ENCODE data around the gene PTCD3.
A peak's percentile ranks its signal among the peaks of the same experiment; 100 is the strongest.

PTCD3 gene

GRCh38 chr2:86069783-86070339 lies 36.2 kb upstream of the PTCD3 start:
- no peaks in the 10 kb centered on the region for H3K9me3 ChIP-seq (replicated peaks; ENCODE audit: low read length)
- no peaks in the 10 kb centered on the region for H3K27me3 ChIP-seq (ENCODE audit: control insufficient read depth, insufficient read depth, low read length)
- no peak overlapping the region for H3K4me3 ChIP-seq (ENCODE audit: low read length)
- H3K4me1 ChIP-seq (ENCODE audit: control insufficient read depth, insufficient read depth, low read length): peaks cover 41% of the 10 kb centered on the region
- H3K4me2 ChIP-seq (ENCODE audit: low read length): no peak overlapping the region
- H3K36me3 ChIP-seq (ENCODE audit: insufficient read depth, low read length): peaks cover 66% of the 10 kb centered on the region
- no peak overlapping the region for H3K9ac ChIP-seq (ENCODE audit: low read depth, low read length)

GRCh38 chr2:86070868-86071267 lies 35.2 kb upstream of the PTCD3 start:
- Histone ChIP-seq H3K4me3 (ENCODE audit: low read length) (no peak overlapping the region), H3K9ac (ENCODE audit: low read depth, low read length) (no peak overlapping the region), H3K27me3 (ENCODE audit: control insufficient read depth, insufficient read depth, low read length) (no peaks in the 10 kb centered on the region), H3K36me3 (ENCODE audit: insufficient read depth, low read length) (peaks cover 60% of the 10 kb centered on the region), H3K4me1 (ENCODE audit: control insufficient read depth, insufficient read depth, low read length) (peaks cover 41% of the 10 kb centered on the region), H3K9me3 (replicated peaks; ENCODE audit: low read length) (no peaks in the 10 kb centered on the region), H3K4me2 (ENCODE audit: low read length) (no peak overlapping the region)

GRCh38 chr2:86072271-86072858 lies 33.7 kb upstream of the PTCD3 start:
- peaks cover 41% of the 10 kb centered on the region for H3K4me1 ChIP-seq (ENCODE audit: control insufficient read depth, insufficient read depth, low read length)
- H3K9ac ChIP-seq (ENCODE audit: low read depth, low read length): peak overlapping the region; percentile 26
- no peaks in the 10 kb centered on the region for H3K9me3 ChIP-seq (replicated peaks; ENCODE audit: low read length)
- H3K4me3 ChIP-seq (ENCODE audit: low read length): no peak overlapping the region
- peaks cover 66% of the 10 kb centered on the region for H3K36me3 ChIP-seq (ENCODE audit: insufficient read depth, low read length)
- no peaks in the 10 kb centered on the region for H3K27me3 ChIP-seq (ENCODE audit: control insufficient read depth, insufficient read depth, low read length)
- H3K4me2 ChIP-seq (ENCODE audit: low read length): peak overlapping the region; percentile 6

GRCh38 chr2:86073225-86073624 lies 32.8 kb upstream of the PTCD3 start:
- Histone ChIP-seq H3K27me3 (ENCODE audit: control insufficient read depth, insufficient read depth, low read length) (no peaks in the 10 kb centered on the region), H3K36me3 (ENCODE audit: insufficient read depth, low read length) (peaks cover 72% of the 10 kb centered on the region)

GRCh38 chr2:86074256-86074655 lies 31.8 kb upstream of the PTCD3 start:
- Histone ChIP-seq H3K9me3 (replicated peaks; ENCODE audit: low read length) (no peaks in the 10 kb centered on the region), H3K4me1 (ENCODE audit: control insufficient read depth, insufficient read depth, low read length) (peaks cover 26% of the 10 kb centered on the region), H3K4me3 (ENCODE audit: low read length) (no peak overlapping the region), H3K36me3 (ENCODE audit: insufficient read depth, low read length) (peaks cover 72% of the 10 kb centered on the region), H3K27me3 (ENCODE audit: control insufficient read depth, insufficient read depth, low read length) (no peaks in the 10 kb centered on the region), H3K4me2 (ENCODE audit: low read length) (no peak overlapping the region), H3K9ac (ENCODE audit: low read depth, low read length) (no peak overlapping the region)

More at GRCh38 chr2:86073225-86073624, 32.8 kb upstream of the PTCD3 start:
- no peaks in the 10 kb centered on the region for H3K9me3 ChIP-seq (replicated peaks; ENCODE audit: low read length)
- no peak overlapping the region for H3K4me2 ChIP-seq (ENCODE audit: low read length)
- no peak overlapping the region for H3K4me3 ChIP-seq (ENCODE audit: low read length)
- H3K4me1 ChIP-seq (ENCODE audit: control insufficient read depth, insufficient read depth, low read length): peaks cover 37% of the 10 kb centered on the region
- H3K9ac ChIP-seq (ENCODE audit: low read depth, low read length): no peak overlapping the region

- H3K4me3 ChIP-seq (ENCODE audit: low read length): no peak overlapping the region
- no peak overlapping the region for H3K4me2 ChIP-seq (ENCODE audit: low read length)
- H3K9me3 ChIP-seq (replicated peaks; ENCODE audit: low read length): no peaks in the 10 kb centered on the region
- H3K4me1 ChIP-seq (ENCODE audit: control insufficient read depth, insufficient read depth, low read length): peaks cover 21% of the 10 kb centered on the region
- H3K36me3 ChIP-seq (ENCODE audit: insufficient read depth, low read length): peaks cover 72% of the 10 kb centered on the region
- no peak overlapping the region for H3K9ac ChIP-seq (ENCODE audit: low read depth, low read length)
- no peaks in the 10 kb centered on the region for H3K27me3 ChIP-seq (ENCODE audit: control insufficient read depth, insufficient read depth, low read length)
These were observed 31.2 kb upstream of the PTCD3 start for GRCh38 chr2:86074811-86075210.

- no peak overlapping the region for H3K4me3 ChIP-seq (ENCODE audit: low read length)
- no peak overlapping the region for H3K4me2 ChIP-seq (ENCODE audit: low read length)
- no peaks in the 10 kb centered on the region for H3K9me3 ChIP-seq (replicated peaks; ENCODE audit: low read length)
- peaks cover 25% of the 10 kb centered on the region for H3K4me1 ChIP-seq (ENCODE audit: control insufficient read depth, insufficient read depth, low read length)
- no peak overlapping the region for H3K9ac ChIP-seq (ENCODE audit: low read depth, low read length)
- H3K36me3 ChIP-seq (ENCODE audit: insufficient read depth, low read length): peaks cover 71% of the 10 kb centered on the region
- no peaks in the 10 kb centered on the region for H3K27me3 ChIP-seq (ENCODE audit: control insufficient read depth, insufficient read depth, low read length)
These were observed 30.1 kb upstream of the PTCD3 start for GRCh38 chr2:86075886-86076285.

GRCh38 chr2:86078774-86079545 lies 27.1 kb upstream of the PTCD3 start:
- Histone ChIP-seq H3K4me3 (ENCODE audit: low read length) (no peak overlapping the region), H3K4me1 (ENCODE audit: control insufficient read depth, insufficient read depth, low read length) (peaks cover 5% of the 10 kb centered on the region), H3K9me3 (replicated peaks; ENCODE audit: low read length) (no peaks in the 10 kb centered on the region), H3K4me2 (ENCODE audit: low read length) (no peak overlapping the region), H3K9ac (ENCODE audit: low read depth, low read length) (no peak overlapping the region), H3K36me3 (ENCODE audit: insufficient read depth, low read length) (peaks cover 68% of the 10 kb centered on the region), H3K27me3 (ENCODE audit: control insufficient read depth, insufficient read depth, low read length) (no peaks in the 10 kb centered on the region)

GRCh38 chr2:86079981-86080911 lies 25.8 kb upstream of the PTCD3 start:
- Histone ChIP-seq H3K4me1 (ENCODE audit: control insufficient read depth, insufficient read depth, low read length) (peaks cover 5% of the 10 kb centered on the region), H3K9ac (ENCODE audit: low read depth, low read length) (no peak overlapping the region), H3K4me3 (ENCODE audit: low read length) (no peak overlapping the region), H3K27me3 (ENCODE audit: control insufficient read depth, insufficient read depth, low read length) (no peaks in the 10 kb centered on the region), H3K4me2 (ENCODE audit: low read length) (no peak overlapping the region), H3K9me3 (replicated peaks; ENCODE audit: low read length) (no peaks in the 10 kb centered on the region), H3K36me3 (ENCODE audit: insufficient read depth, low read length) (peaks cover 59% of the 10 kb centered on the region)

- Histone ChIP-seq H3K27me3 (ENCODE audit: control insufficient read depth, insufficient read depth, low read length) (no peaks in the 10 kb centered on the region), H3K4me1 (ENCODE audit: control insufficient read depth, insufficient read depth, low read length) (peaks cover 5% of the 10 kb centered on the region), H3K36me3 (ENCODE audit: insufficient read depth, low read length) (peaks cover 63% of the 10 kb centered on the region), H3K4me2 (ENCODE audit: low read length) (no peak overlapping the region), H3K9ac (ENCODE audit: low read depth, low read length) (no peak overlapping the region), H3K4me3 (ENCODE audit: low read length) (no peak overlapping the region), H3K9me3 (replicated peaks; ENCODE audit: low read length) (no peaks in the 10 kb centered on the region)
These were observed 24.3 kb upstream of the PTCD3 start for GRCh38 chr2:86081724-86082123.

GRCh38 chr2:86082756-86083155 lies 23.3 kb upstream of the PTCD3 start:
- Histone ChIP-seq H3K4me2 (ENCODE audit: low read length) (no peak overlapping the region), H3K36me3 (ENCODE audit: insufficient read depth, low read length) (peaks cover 62% of the 10 kb centered on the region), H3K27me3 (ENCODE audit: control insufficient read depth, insufficient read depth, low read length) (no peaks in the 10 kb centered on the region), H3K4me1 (ENCODE audit: control insufficient read depth, insufficient read depth, low read length) (peaks cover 5% of the 10 kb centered on the region), H3K9me3 (replicated peaks; ENCODE audit: low read length) (no peaks in the 10 kb centered on the region), H3K9ac (ENCODE audit: low read depth, low read length) (no peak overlapping the region), H3K4me3 (ENCODE audit: low read length) (no peak overlapping the region)

Data from skeletal muscle satellite cell (primary cell).